Stimulated activated CD4-positive, alpha-beta T cell treated with anti-CD3 and anti-CD28 coated beads, Interleukin-2, amount 100 ng/mL, for 24 hours (primary cell): Measurements from ENCODE around the gene ANKRD33B.
"Not testable (repeated sequence)": the region's sequence is repeated elsewhere in the genome, so short reads cannot be mapped to it uniquely, and the experiment has no call there.

ENCODE experiments used
- DNase-seq, 2 donors: peaks; one replicate each; pipeline ENCODE4 v3.0.0-alpha.2; 2020

The ANKRD33B gene

DNA sequence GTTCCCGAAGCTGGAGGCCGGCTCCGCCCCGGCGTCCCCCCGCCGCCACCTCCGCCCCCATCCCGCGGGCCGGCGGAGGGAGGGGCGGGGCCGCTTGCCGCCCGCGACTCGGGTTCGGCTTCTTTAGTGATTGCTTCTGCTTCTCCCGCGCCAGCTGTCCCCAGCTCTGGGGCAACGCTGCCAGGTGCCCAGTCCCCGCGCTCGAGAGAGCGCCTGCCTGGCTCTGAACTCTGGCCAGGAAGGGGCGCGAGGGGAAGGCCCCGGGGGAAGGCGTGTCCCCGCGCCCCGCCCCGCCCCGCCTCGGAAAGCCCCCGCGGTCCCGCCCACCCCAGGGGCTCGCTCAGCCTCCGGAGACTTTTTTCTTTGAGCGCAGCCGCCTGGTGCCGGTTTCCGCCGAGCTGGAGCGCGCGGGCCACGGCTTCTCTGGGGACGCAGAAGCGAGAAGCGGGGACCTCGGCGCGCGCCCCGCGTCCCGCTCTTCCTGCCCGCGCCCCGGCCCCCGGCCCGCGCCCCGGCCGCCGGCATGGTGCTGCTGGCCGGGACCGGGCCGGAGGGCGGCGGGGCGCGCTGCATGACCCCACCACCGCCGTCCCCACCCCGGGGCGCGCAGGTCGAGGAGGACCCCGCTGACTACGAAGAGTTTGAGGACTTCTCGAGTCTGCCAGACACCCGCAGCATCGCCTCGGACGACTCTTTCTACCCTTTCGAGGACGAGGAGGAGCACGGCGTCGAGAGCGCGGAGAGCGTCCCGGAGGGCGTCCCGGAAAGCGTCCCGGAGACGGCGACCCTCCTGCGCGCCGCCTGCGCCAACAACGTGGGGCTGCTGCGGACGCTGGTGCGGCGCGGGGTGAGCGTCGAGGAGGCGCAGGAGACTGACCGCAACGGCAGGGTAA lies at the start of gene ANKRD33B:
ANKRD33B (plus strand) TSS at position 126 of the 893 bp plus-strand sequence; CDS start at position 524, 398 bp downstream.
- peak; percentile 79 to 85 for DNase-seq

DNA sequence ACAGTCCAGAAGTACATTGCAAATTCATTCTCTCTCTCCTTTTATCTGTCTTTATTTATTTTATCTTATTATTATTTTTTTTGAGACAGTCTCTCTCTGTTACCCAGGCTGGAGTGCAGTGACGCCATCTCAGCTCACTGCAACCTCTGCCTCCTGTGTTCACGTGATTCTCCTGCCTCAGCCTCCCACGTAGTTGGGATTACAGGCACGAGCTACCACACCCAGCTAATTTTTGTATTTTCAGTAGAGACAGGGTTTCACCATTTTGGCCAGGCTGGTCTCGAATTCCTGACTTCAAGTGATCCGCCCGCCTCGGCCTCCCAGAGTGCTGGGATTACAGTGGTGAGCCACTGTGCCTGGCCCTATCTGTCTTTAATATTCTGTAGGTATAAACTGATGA lies 49.3 kb upstream of the ANKRD33B start:
- not testable (repeated sequence) for DNase-seq

DNA sequence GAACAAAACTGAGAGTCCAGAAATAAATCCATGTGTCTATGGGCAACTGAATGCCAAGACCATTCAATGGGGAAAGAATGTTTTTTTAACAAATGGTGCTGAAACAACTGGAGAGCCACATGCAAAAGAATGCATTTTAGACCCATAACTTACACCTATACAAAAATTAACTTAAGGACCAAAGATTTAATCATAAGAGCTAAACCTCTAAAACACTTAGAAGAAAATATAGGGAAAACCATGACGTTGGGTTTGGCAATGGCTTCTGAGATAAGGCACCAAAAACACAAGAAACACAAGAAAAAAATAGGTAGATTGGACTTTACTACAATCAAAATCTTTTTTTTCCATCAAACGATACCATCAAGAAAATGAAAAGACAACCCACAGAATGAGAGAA lies 48.4 kb upstream of the ANKRD33B start:
- DNase-seq = no peak

DNA sequence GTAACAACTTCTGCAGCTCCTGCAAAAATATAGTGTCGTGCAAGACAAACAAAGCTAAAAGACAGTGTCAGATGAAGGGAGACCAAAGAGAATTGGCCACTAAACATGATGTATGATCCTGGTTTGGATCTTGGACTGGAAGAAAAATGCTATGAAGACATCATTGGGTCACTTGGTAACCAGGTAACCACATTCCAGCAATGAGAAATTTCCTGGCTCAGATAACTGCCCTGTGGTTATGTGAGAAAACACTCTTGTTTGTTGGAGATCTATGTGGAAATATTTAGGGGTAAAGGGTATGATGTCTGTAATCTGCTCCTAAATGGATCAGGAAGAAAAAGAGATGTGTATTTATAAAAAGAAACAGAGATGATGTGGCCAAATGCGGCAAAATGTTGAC lies 45.5 kb upstream of the ANKRD33B start:
- no peak for DNase-seq

DNA sequence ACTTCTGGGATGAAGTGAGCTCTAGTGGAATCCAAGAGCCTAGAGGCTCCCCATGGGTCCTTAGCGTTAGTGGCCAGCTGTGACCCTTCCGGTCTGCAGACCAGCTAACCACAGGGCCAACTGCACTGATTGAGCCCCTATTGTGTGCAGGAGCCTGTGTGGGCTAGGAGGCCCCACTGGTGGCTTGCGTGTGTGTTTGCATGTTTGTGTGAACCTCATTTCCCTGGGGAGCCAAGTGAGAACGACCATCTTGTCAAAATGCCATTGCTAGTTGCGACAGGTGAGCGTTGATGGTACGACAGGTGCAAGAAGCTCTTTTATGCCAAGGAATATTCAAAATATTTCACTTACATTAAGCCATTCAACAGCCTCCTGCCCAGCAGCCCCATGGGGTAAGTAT lies 44.1 kb upstream of the ANKRD33B start:
- DNase-seq = no peak

DNA sequence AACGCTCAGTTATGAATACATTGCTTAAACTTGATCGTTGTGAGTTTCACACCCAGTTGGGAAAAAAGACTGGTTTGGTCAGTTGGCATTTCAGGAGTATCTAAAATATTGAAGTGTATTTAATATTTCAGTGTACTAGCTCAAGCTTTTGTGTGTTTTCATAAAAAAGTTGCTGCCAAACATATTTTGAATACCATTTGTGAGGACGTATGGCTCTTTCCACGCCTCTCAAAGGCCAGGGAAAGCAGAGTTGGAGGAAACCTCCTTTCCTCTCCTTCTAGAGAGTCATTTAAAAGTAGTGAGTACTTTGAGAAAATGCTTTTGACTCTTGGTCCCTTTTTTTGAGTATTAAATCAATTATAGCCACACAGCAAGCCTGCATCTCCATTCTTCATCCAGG lies 43.2 kb upstream of the ANKRD33B start:
- DNase-seq = no peak

DNA sequence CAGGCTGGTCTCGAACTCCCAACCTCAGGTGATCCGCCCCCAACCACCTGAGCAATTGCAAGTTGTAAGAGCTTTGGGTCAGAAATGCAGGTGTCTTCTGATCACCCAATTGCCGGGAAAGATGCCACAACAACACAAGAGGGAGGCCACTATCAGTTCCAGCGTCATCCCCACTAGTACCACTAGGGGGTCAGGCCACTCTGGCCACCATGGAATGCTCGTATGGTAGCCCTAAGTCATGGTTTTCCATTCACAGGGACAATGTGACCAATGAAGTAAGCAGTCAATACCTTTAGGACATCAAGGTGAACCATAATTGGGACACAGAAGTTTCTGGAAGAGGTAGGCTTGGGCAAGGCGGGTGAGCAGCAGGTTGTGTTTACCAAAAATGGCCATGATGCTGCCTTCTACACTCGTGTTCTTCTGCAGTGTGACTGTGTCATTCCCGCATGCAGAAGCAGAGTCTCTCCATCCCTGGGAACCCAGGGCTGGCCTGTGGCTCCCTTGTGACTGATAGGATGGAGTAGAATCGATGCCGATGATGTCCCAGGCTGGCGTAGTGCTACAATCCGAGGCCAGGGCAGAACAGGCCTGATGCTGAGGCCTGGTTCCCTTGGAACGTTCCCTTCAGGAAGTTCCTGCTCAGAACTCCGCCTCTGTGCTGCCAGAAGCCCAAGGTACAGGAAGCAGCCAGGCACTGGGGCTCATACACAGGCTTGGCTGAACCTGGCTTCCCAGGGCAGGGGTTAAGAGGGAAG lies 42.2 kb upstream of the ANKRD33B start:
- peak in 1 of 2 donors; percentile 13 for DNase-seq

DNA sequence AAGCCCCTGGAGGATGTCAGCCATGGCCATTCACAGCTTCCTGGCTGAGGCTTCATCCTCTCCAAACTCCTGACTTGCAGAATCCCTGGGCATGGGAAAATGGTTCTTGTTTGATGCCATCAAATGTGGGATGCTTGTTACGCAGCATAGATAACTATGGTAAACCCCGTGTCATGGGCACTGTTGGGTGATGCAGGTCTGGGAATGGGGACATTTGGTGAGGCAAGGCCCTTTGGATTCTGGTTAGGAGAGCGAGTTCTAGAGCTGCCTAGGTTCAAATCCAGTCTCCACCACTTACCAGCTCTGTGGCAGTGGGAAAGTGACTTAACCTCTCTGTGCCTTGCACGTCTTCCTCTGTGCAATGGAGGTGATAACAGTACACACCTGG lies 41.7 kb upstream of the ANKRD33B start:
- DNase-seq = no peak

DNA sequence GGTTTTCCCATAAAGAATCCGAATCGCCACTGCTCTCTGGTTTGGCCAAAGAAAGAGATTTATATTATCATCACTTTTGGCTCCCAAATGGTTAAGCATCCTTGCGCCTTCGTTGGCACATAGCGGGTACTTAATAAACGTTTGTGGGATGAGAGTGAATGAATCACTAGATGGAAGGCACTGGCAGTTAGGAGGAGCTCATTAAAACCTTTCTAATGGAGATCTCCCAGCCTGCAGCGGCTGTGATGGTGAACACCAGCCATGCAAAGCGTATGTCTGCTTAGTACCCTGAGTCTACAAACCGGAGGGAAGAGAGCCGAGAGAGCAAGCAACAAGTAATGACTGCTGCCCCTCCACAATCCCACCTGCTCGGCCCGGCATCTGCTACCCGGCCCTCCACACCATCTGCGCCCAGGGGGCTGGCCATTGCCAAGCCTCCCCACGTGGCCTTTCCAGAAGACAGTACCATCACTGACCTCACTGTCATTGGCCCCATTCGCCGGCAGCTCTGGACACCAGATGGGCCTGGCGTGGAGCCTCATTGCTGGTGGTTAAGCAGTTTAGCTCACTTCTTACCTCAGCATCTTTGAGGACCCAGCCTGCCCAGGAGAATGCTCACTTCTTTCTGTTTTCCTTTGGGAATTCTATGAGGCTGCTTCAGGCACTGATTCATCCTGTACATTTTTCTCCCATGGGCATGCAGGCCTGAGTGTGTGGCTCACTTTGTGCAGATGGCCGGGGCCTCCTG lies 39.3 kb upstream of the ANKRD33B start:
- DNase-seq = no peak

DNA sequence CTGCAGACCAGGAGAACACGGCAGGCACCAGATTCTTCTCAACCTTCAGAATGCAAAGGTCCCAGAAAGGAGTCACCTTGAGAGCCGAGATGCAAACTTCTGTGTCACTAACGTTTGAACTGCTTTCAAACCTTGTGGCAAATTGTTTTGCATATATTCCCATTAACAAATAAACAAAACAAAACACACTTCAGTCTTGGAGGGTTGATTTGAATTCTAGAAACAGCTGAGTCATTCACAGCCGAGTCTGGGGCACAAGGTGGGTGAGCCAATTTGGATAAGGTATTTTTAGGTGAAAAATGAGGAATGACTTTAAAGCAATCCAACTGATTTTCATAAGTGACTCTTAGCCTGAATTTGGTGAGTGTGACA lies 38.8 kb upstream of the ANKRD33B start:
- DNase-seq = no peak

DNA sequence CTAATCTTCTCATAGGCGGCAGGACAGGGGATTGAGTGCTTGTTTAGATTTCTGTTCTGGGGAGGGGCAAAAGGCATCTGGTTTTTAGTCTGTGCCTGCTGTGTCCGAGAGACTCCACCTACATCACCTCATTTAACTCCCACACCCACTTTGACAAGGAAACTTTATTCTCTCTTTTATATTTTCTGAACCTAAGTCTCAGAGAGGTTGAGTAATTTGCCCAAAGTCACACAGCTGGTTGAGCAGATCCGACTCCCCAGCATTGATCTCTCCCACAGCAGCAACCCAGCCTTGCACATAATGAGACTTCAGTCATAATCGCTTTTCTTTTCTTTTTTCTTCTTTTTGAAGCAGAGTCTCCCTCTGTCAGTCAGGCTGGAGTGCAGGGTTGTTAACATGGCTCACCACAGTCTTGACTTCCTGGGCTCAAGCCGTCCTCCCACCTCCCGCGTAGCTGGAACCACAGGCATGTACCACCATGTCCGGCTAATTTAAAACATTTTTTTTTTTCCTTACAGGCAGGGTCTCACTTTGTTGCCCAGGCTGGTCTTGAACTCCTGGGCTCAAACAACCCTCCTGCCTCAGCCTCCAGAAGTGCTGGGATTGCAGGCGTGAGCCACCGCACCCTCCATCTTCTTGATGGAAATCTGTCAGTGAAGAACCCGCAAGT lies 36.5 kb upstream of the ANKRD33B start:
- DNase-seq = no peak

DNA sequence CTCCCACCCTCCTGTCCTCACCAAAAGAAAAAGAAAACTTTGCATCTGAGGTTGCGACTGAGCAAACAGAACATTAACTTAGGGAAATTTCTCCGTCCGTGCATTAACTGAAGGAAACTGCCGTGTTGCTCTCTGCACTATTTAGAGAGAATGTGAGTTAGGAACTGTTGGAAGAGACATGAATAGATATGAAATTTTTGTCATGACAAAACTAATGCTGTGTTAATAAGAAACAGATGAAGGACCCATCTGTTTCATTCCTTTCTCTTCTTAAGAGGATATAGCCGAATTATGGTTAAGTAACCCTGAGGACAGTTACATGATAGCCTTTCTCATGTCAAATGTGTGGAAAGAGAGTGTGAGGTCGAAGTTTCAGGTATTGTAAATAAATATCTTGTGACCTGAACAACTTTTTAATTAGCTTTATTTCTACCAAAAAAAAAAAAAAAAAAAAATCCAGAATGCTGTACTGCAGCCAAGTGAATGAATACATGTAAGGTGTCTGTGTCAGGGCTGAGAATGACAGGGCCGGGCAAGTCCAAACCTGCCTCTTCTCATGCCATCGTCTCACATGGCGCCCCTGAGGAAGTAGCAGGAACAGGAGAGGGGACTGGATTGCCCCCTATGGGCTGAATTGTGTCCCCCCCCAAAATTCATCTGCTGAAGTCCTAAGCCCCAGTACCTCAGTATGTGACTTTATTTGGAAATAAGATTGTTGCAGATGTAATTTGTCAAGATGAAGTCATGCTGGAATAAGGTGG lies 35.6 kb upstream of the ANKRD33B start:
- no peak for DNase-seq

DNA sequence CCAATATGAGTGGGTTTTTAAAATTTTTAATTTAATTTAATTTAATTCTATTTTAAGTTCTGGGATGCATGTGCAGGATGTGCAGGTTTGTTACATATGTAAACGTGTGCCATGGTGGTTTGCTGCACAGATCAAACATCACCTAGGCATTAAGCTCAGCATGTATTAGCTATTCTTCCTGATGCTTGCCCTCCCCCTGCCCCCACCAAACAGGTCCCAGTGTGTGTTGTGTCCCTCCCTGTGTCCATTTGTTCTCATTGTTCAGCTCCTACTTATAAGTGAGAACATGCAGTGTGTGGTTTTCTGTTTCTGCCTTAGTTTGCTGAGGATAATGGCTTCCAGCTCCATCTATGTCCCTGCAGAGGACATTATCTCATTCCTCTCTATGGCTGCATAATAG lies 35.0 kb upstream of the ANKRD33B start:
- DNase-seq = no peak

DNA sequence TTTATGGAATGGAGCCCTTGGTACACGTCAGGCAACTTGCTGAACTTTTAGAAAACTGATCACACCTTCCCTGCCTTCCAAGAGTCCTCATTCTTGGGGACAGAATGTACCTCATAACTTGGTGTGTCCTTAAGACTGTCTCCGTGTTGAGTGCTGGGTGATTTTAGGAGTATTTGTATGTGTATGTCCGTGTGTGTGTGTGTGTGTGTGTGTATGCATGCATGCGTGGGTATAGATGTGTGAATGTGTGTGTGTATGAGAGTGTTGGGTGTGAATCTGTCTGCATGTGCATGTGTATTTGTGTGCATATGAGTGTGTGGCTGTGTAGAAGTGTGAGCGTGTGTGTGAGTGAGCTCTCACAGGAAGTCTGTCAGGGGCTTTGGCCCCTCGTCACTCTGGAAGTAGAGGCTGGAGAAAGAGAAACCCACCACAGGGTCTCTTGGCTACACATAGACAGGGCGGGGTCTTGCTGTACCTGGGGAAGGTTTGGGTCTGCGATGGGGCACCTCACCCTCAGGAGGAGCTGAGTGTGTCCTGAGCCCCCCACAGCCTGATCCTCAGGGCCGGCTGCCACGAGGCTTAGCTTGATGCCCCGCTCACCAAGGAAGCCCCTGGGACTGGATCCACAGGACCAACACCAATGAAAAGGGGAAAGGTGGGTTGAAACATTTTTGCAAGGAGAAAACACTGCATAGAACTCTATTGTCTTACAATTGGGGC lies 33.1 kb upstream of the ANKRD33B start:
- DNase-seq = no peak

DNA sequence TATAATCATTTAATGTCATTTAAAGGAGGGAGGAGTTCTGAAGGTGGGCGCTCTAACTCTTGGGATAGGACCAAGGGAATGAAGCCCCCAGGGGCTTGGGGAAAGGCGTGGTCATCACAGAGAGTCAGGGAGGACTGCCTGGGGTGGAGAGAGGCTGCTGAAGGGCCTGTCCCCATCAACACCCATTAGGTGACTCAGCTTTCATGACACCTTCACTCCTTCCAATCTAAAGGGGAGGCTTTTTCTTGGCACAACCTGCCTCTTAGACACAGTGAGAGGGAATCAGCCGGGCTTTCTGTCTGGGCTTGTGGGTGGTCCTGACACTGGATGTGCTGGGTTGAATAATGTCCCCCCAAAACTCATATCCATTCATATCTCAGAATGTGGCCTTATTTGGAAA lies 31.4 kb upstream of the ANKRD33B start:
- DNase-seq = no peak

DNA sequence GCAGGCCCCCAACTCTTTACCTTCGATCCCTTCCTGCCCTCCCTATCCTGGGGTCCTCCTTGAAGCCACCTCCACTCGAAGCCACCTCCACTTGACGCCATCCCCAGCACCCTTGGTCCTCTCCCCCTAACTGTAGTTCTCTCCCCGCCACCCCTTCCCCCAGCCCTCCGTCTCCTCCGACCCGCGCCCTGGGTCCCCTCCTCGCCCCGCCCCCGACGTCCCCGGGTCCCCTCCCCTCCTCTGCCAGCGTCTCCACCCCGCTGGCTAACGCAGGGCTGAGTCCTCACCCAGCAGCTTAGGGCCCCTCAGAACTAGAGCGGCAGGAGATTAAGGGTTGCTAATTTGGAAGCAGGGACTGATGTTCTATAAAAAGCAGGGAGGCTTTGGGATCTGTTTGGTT lies 30.6 kb upstream of the ANKRD33B start:
- DNase-seq = peak in 1 of 2 donors; percentile 11

DNA sequence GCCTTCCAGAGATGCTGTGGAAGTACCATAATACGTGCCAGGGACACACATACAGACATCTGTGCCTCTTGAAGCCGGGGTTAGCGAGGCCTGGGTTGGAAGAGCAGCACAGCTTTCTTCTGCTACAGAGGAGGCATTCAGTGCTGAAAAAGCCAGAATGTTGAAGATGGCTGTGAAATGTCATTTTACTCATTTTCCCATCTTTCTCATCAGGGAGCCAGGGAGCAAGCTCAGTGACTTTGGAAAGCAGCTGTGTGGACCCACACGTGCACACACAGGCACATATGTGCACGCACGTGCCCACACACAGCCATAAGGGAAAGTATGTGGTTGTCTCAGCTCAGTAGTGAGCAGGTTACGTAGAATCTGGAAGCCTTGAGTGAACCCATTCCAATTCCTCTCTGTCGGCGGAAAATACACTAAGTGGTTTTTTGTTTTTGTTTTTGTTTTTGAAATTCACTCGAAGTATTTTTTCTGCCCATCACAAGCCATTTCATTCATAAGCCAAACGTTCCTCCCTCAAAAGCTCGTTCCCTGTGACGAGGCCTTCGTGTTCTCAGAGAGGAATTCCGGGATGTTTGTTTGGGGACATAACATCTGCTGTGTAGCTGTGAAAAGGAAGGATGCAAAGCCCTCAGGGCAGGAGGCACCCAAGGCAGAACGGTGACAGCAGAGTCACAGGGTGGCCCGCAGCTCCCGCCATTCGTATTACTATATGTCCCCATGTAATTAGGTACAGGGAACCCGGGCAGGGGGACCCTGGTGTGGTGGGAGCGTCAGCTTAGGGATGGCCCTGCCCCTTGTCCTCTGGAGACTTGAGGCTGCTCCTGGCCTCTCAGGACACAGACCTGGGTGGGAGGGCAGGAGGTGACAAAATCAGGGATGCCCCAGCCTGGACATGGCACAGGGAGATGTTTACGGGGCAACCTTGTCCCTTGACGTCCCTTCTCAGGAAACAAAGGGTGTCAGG lies 29.0 kb upstream of the ANKRD33B start:
- DNase-seq = no peak

DNA sequence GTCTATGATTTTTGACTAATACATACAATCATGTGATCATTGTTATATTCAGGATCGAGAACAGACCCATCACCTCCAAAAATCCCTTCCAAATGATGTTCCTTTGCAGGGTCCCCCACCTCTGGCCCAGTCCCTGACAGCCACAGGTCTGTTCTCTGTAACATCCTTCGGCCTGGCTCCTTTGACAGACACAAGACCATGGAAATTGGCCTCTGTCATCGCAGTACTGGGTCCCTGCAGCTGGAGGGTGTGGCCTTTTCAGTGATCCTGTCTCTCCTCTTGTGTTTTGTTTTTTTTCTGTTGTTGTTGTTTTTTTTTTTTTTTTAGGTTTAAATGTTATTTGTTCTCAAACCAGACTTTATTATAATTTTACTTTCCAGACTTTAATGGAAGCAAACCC lies 27.4 kb upstream of the ANKRD33B start:
- DNase-seq = no peak

DNA sequence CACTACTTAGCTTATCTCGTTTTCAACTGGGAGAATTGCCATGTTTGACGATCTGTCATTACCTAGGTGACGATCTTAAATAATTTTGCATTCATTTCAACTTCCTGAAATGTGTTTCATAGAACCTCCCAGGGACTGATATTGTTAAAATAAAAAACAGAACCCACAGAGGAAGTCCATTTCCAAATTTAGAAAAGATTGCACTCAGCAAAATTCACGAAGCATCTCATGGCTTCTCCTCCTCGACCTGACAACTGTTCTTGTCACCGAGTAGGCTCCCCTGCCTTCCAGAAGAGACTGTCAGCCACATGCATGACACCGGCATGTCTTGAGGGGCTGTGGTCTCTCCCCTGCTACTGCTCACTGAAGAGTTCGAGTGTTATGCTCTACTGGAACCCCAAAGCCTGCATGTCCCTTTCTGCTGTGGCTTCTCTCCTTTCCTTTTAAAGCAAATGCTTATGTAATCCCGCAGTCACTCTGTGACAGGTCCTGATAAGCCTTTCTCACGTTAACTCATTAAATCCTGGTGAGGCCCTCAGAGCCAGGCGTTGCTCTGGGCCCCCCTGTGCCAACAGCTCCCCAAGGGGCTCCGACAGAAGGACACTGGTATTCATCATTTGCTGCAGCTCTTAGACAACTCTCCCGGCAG lies 26.8 kb upstream of the ANKRD33B start:
- no peak for DNase-seq

DNA sequence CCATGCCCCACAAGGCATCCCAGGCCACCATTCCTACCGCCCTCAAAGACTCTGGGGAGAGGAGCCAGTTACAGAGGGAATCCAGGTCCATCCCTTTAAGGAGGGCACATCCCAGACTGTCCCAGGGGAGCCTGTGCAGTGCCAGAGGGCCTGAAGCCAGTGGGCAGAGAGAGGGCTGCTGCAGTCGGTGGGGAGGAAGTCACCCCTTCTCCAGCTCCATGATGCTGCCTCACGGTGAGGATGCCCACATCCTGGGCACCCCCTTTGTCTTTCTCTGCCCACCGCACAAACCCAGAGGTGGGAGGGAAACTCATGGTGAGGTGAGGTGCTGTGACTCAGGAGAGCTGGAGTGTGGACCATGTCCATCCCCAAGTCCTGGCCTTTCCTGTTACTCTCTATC lies 26.2 kb upstream of the ANKRD33B start:
- no peak for DNase-seq
